ENCODE data around the gene SLC25A31. TPM values are rescaled to one million over a fixed set of nuclear protein-coding genes. Genes with fewer than 3 reads are reported as not detected.

The SLC25A31 gene
- total RNA-seq, 1 donor from 2014 or later = not detected

GRCh38 chr4:127809173-127809800 is 79.1 kb downstream of the SLC25A31 start:
- no peaks in the 10 kb centered on the region for H3K4me1 Mint-ChIP-seq (ENCODE audit: low read depth, unreplicated experiment)
- no peak overlapping the region for H3K4me3 Mint-ChIP-seq (ENCODE audit: unreplicated experiment)
- H3K36me3 Mint-ChIP-seq (ENCODE audit: unreplicated experiment) = no peaks in the 10 kb centered on the region
- H3K9me3 Mint-ChIP-seq (ENCODE audit: unreplicated experiment) = no peaks in the 10 kb centered on the region
- no peak for DNase-seq
- no peak overlapping the region for H3K27ac Mint-ChIP-seq (ENCODE audit: unreplicated experiment)
- TF ChIP-seq, protein P1, sequence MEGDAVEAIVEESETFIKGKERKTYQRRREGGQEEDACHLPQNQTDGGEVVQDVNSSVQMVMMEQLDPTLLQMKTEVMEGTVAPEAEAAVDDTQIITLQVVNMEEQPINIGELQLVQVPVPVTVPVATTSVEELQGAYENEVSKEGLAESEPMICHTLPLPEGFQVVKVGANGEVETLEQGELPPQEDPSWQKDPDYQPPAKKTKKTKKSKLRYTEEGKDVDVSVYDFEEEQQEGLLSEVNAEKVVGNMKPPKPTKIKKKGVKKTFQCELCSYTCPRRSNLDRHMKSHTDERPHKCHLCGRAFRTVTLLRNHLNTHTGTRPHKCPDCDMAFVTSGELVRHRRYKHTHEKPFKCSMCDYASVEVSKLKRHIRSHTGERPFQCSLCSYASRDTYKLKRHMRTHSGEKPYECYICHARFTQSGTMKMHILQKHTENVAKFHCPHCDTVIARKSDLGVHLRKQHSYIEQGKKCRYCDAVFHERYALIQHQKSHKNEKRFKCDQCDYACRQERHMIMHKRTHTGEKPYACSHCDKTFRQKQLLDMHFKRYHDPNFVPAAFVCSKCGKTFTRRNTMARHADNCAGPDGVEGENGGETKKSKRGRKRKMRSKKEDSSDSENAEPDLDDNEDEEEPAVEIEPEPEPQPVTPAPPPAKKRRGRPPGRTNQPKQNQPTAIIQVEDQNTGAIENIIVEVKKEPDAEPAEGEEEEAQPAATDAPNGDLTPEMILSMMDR (IDR thresholded peaks at IDR 0.05; ENCODE audit: partially characterized antibody, unreplicated experiment) = no peak
- H3K27me3 Mint-ChIP-seq (ENCODE audit: unreplicated experiment) = no peaks in the 10 kb centered on the region

DNA sequence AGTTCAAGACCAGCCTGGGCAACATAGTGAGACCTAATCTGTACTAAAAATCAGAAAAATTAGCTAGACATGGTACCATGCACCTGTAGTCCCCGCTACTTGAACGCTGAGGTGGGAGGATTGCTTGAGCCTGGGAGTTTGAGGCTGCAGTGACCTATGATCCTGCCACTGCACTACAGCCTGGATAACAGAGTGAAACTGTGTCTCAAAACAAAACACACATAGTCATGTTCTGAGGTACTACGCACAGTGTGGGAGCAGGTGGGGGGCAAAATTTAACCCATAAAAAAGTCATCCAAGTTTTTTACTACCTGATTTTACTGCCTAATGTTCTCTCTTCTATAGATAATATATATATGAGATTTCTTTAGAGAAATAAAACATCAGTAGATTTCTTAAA is 80.4 kb downstream of the SLC25A31 start:
- no peak overlapping the region for H3K4me3 Mint-ChIP-seq (ENCODE audit: unreplicated experiment)
- no peaks in the 10 kb centered on the region for H3K27me3 Mint-ChIP-seq (ENCODE audit: unreplicated experiment)
- H3K36me3 Mint-ChIP-seq (ENCODE audit: unreplicated experiment) = no peaks in the 10 kb centered on the region

GRCh38 chr4:127822430-127822829 is 92.2 kb downstream of the SLC25A31 start:
- peaks cover 1% of the 10 kb centered on the region for H3K9me3 Mint-ChIP-seq (ENCODE audit: unreplicated experiment)
- TF ChIP-seq, protein P1 (IDR thresholded peaks at IDR 0.05; ENCODE audit: partially characterized antibody, unreplicated experiment) = no peak
- no peak overlapping the region for H3K4me3 Mint-ChIP-seq (ENCODE audit: unreplicated experiment)
- H3K27ac Mint-ChIP-seq (ENCODE audit: unreplicated experiment) = no peak overlapping the region
- no peak for DNase-seq
- H3K27me3 Mint-ChIP-seq (ENCODE audit: unreplicated experiment) = no peaks in the 10 kb centered on the region
- no peaks in the 10 kb centered on the region for H3K4me1 Mint-ChIP-seq (ENCODE audit: low read depth, unreplicated experiment)
- H3K36me3 Mint-ChIP-seq (ENCODE audit: unreplicated experiment) = no peaks in the 10 kb centered on the region

More for the DNA sequence above, 80.4 kb downstream of the SLC25A31 start:
- Mint-ChIP-seq H3K27ac (ENCODE audit: unreplicated experiment) (no peak overlapping the region), H3K9me3 (ENCODE audit: unreplicated experiment) (no peaks in the 10 kb centered on the region), H3K4me1 (ENCODE audit: low read depth, unreplicated experiment) (no peaks in the 10 kb centered on the region)
- no peak for DNase-seq
- TF ChIP-seq, protein P1 (IDR thresholded peaks at IDR 0.05; ENCODE audit: partially characterized antibody, unreplicated experiment) = no peak

Other genes starting within 250 kb of the SLC25A31 start
- 6.3 TPM for gene INTU, start 97.4 kb upstream of the SLC25A31 start, total RNA-seq (ENCODE audit: unreplicated experiment)
- gene HSPA4L, start 51.9 kb downstream of the SLC25A31 start, total RNA-seq (ENCODE audit: unreplicated experiment) = 14.7 TPM
- gene PLK4, start 150.5 kb downstream of the SLC25A31 start, total RNA-seq (ENCODE audit: unreplicated experiment) = 5.6 TPM
- gene MFSD8, start 234.8 kb downstream of the SLC25A31 start, total RNA-seq (ENCODE audit: unreplicated experiment) = 22.6 TPM
- gene ABHD18, start 235.0 kb downstream of the SLC25A31 start, total RNA-seq (ENCODE audit: unreplicated experiment) = 9.7 TPM

Data from glutamatergic neuron (in vitro differentiated cells).